ENCODE results near the gene SRCIN1.

DNA sequence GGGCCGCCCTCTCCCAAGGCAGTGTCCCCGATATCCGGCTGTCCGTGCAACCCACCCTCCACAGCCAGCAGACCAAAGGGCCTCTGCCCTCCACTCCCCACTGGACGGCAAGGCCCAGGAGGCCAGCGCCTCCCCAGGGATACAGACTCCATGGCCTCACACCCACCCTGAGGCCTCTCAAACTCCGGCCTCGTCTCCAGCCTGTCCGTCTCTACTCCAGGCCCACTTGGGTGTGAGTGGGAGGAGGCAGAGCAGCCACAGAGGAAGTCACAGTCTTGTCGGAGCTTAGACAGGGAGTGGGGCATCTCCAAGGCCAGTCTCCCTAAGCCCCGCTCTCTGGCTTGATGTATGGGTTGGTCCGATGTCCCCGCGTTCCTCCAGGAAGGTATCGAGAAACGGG is 73.3 kb downstream of the SRCIN1 start:
- TF ChIP-seq NR2F2 (IDR thresholded peaks at IDR 0.05) (no peak), GABPA (IDR thresholded peaks at IDR 0.05 in 1 of 2, conservative IDR thresholded peaks at IDR 0.05 in 1 of 2) (no peak), SP1 (IDR thresholded peaks at IDR 0.05) (no peak), RXRA (IDR thresholded peaks at IDR 0.05) (no peak), EGR1 (IDR thresholded peaks at IDR 0.05; ENCODE audit: low read depth in 2 of 2) (no peak), TAF1 (conservative IDR thresholded peaks at IDR 0.05) (no peak), REST (IDR thresholded peaks at IDR 0.05) (no peak), FOXA1 (IDR thresholded peaks at IDR 0.05) (no peak), HNF4G (IDR thresholded peaks at IDR 0.05) (no peak), JUND (IDR thresholded peaks at IDR 0.05) (no peak), ZBTB33 (IDR thresholded peaks at IDR 0.05) (no peak)
- TF ChIP-seq, protein P1, sequence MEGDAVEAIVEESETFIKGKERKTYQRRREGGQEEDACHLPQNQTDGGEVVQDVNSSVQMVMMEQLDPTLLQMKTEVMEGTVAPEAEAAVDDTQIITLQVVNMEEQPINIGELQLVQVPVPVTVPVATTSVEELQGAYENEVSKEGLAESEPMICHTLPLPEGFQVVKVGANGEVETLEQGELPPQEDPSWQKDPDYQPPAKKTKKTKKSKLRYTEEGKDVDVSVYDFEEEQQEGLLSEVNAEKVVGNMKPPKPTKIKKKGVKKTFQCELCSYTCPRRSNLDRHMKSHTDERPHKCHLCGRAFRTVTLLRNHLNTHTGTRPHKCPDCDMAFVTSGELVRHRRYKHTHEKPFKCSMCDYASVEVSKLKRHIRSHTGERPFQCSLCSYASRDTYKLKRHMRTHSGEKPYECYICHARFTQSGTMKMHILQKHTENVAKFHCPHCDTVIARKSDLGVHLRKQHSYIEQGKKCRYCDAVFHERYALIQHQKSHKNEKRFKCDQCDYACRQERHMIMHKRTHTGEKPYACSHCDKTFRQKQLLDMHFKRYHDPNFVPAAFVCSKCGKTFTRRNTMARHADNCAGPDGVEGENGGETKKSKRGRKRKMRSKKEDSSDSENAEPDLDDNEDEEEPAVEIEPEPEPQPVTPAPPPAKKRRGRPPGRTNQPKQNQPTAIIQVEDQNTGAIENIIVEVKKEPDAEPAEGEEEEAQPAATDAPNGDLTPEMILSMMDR (IDR thresholded peaks at IDR 0.05; ENCODE audit: low read depth, low read length, missing input control) = no peak
- TF ChIP-seq, protein P2, sequence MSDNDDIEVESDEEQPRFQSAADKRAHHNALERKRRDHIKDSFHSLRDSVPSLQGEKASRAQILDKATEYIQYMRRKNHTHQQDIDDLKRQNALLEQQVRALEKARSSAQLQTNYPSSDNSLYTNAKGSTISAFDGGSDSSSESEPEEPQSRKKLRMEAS (IDR thresholded peaks at IDR 0.05) = no peak
